SK-N-SH treated with all-trans-retinoic acid at 6 μM for 48 hours (cell line): Measurements from ENCODE around the gene KIT.

ENCODE experiments used
- ARNTL ChIP-seq: fragments of 450-650 bp; formaldehyde crosslinking; IDR thresholded peaks from 2 replicates; pipeline ENCODE4 v1.5.0; 2020; ENCODE audit warnings: low read depth, mild to moderate bottlenecking, moderate library complexity, borderline replicate concordance
- BACH2 ChIP-seq: fragments of 250-450 bp; sonication (Bioruptor Pico); IDR thresholded peaks from 2 replicates; pipeline ENCODE4 v1.9.0; 2021; ENCODE audit warnings: mild to moderate bottlenecking, borderline replicate concordance
- ESRRG ChIP-seq: fragments of 250-450 bp; sonication (Bioruptor Pico); IDR thresholded peaks from 2 replicates; pipeline ENCODE4 v1.6.1; 2021; ENCODE audit warnings: mild to moderate bottlenecking
- GLIS3 ChIP-seq: fragments of 250-450 bp; sonication (Bioruptor Pico); IDR thresholded peaks from 2 replicates; pipeline ENCODE4 v1.5.0; 2020; ENCODE audit warnings: mild to moderate bottlenecking, moderate library complexity
- PPARA ChIP-seq: fragments of 250-450 bp; sonication (Bioruptor Pico); IDR thresholded peaks from 2 replicates; pipeline ENCODE4 v1.5.0; 2020; ENCODE audit warnings: mild to moderate bottlenecking, borderline replicate concordance
- RARB ChIP-seq: fragments of 250-450 bp; sonication (Bioruptor Pico); IDR thresholded peaks from 2 replicates; pipeline ENCODE4 v1.8.0; 2021; ENCODE audit warnings: mild to moderate bottlenecking, moderate library complexity
- ZFP3 ChIP-seq: fragments of 250-450 bp; sonication (Bioruptor Pico); IDR thresholded peaks from 2 replicates; pipeline ENCODE4 v1.5.0; 2020; ENCODE audit warnings: mild to moderate bottlenecking, moderate library complexity
- ZFP30 ChIP-seq: fragments of 450-650 bp; formaldehyde crosslinking; IDR thresholded peaks from 2 replicates; pipeline ENCODE4 v1.5.0; 2022; ENCODE audit warnings: mild to moderate bottlenecking, moderate library complexity

DNA sequence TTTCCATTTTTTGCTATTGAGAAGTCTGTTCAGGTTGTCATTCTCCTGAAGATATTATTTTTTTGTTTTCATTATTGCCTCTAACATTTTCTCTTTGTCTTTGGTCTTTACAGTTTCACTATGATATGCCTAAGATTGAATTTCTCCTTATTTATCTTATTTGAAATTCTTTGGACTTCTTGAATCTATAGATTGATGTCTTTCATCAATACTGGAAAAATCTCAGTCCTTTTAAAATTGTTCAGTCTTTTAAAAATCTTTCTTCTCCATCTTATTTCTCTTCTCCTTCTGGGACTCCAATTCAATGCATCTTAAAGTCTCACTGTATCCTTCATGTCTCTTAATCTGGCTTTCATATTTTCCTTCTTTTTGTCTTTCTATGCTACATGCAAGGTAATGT lies 86.7 kb downstream of the KIT start:
- TF ChIP-seq ESRRG (CRISPR knock-in tag) (no peak), ZFP30 (CRISPR knock-in tag) (no peak), BACH2 (CRISPR knock-in tag) (no peak), RARB (CRISPR knock-in tag) (no peak), GLIS3 (CRISPR knock-in tag) (no peak), PPARA (CRISPR knock-in tag) (no peak), ARNTL (CRISPR knock-in tag) (no peak), ZFP3 (CRISPR knock-in tag) (no peak)
